HG03108 (cell line): Measurements from ENCODE around the gene BCL2L12.
"Not testable (repeated sequence)": the region's sequence is repeated elsewhere in the genome, so short reads cannot be mapped to it uniquely, and the experiment has no call there.

Experiments used
- ATAC-seq: cut with Tn5 transposase; IDR thresholded peaks from one replicate; pipeline ENCODE4 v1.9.1; 2021; ENCODE audit warnings: moderate library complexity; ENCODE audit not compliant: unreplicated experiment

Gene BCL2L12

DNA sequence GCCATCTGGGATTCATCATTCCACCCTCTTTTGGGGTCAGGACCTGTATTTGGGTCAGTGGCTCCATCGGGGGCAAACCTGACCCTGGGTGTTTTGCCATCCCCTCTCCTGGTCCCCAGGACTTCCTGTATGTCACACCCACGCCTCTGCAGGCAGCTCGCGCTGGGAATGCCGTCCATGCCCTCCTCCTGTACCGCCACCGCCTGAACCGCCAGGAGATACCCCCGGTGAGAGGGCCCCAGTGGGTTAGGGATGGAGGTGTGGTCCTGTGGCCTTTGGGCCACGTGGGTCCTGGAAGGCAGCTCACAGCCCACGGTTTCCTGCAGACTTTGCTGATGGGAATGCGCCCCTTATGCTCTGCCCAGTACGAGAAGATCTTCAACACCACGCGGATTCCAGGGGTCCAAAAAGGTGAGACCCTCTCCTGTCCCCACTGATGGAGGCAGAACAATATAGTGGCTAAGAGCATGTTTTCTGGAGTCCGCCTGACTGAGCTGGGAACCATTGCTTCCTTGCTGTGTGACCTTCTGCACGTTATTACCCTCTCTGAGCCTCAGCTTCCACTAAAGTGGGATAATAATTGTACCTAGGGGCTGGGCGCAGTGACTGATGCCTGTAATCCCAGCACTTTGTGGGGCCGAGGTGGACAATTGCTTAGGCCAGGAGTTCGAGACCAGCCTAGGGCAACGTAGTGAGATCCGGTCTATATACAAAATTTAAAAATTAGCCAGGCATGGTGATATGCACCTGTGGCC is 39.3 kb downstream of the BCL2L12 start:
- no peak for ATAC-seq

DNA sequence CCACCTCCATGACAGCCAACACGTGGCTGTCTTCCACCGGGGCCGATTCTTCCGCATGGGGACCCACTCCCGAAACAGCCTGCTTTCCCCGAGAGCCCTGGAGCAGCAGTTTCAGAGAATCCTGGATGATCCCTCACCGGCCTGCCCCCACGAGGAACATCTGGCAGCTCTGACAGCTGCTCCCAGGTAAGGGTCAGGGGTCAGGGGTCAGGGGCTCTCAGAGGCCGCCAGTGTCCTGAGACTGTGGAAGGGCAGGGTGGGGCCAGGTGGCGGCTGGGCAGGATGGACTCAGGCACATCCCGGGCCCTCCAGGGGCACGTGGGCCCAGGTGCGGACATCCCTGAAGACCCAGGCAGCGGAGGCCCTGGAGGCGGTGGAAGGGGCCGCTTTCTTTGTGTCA is 40.2 kb downstream of the BCL2L12 start:
- ATAC-seq = no peak

GRCh38 chr19:49710372-49710951 is 44.7 kb downstream of the BCL2L12 start:
- no peak for ATAC-seq

GRCh38 chr19:49712397-49712859 is 46.7 kb downstream of the BCL2L12 start:
- ATAC-seq = no peak

DNA sequence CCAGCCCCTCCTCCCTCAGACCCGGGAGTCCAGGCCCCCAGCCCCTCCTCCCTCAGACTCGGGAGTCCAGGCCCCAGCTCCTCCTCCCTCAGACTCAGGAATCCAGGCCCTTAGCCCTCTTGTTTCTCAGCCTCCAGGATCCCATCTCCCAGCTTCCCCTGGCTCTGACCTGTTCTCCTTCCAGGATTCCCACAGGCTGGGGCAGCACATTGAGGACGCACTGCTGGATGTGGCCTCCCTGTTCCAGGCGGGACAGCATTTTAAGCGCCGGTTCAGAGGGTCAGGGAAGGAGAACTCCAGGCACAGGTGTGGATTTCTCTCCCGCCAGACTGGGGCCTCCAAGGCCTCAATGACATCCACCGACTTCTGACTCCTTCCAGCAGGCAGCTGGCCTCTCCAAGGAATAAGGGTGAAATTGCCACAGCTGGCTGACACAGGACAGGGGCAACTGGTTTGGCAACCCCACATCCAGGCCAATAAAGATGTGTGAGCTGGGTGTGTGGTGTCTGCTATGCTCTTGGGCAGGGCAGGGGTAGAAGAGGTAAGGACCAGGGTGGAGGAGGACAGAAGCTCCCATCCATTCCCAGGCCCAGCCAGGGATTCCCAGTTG is 47.6 kb downstream of the BCL2L12 start:
- no peak for ATAC-seq

DNA sequence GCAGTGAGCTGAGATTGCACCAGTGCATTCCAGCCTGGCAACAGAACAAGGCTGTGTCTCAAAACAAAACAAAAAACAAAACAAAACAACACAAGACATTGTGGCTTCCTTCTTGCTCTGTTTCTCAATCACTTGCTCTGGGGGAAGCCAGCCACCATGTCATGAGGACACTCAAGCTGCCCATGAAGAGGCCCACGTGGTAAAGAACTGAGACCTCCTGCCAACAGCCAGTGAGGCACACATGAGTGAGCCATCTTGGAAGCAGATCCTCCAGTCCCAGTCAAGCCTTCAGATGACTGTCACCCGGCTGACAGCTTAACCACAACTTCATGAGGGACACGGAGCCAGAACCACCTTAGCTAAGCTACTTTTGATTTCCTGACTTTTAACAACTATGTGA is 50.4 kb downstream of the BCL2L12 start:
- ATAC-seq = no peak

DNA sequence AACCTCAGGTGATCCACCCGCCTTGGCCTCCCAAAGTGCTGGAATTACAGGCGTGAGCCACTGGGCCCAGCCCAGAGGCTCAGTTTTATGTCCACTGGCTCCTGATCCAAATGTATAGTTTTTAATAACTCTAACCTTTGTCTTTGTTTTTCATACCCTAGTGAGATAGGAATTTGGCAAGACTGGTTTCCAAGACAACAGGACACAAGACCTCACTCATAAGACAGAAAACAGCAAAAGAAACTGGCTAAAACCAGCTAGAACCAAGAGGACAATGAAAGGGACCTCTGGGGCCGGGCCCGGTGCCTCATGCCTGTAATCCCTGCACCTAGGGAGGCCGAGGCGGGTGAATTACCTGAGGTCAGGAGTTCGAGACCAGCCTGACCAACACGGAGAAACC is 52.8 kb downstream of the BCL2L12 start:
- no peak for ATAC-seq

GRCh38 chr19:49718991-49719390 is 53.3 kb downstream of the BCL2L12 start:
- no peak for ATAC-seq

- ATAC-seq = not testable (repeated sequence)
These were observed 53.7 kb downstream of the BCL2L12 start for GRCh38 chr19:49719420-49719819.
